ENCODE data around the gene TMEM201.
"Not testable (repeated sequence)": the region's sequence is repeated elsewhere in the genome, so short reads cannot be mapped to it uniquely, and the experiment has no call there.

Gene TMEM201, protein sequence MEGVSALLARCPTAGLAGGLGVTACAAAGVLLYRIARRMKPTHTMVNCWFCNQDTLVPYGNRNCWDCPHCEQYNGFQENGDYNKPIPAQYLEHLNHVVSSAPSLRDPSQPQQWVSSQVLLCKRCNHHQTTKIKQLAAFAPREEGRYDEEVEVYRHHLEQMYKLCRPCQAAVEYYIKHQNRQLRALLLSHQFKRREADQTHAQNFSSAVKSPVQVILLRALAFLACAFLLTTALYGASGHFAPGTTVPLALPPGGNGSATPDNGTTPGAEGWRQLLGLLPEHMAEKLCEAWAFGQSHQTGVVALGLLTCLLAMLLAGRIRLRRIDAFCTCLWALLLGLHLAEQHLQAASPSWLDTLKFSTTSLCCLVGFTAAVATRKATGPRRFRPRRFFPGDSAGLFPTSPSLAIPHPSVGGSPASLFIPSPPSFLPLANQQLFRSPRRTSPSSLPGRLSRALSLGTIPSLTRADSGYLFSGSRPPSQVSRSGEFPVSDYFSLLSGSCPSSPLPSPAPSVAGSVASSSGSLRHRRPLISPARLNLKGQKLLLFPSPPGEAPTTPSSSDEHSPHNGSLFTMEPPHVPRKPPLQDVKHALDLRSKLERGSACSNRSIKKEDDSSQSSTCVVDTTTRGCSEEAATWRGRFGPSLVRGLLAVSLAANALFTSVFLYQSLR

DNA sequence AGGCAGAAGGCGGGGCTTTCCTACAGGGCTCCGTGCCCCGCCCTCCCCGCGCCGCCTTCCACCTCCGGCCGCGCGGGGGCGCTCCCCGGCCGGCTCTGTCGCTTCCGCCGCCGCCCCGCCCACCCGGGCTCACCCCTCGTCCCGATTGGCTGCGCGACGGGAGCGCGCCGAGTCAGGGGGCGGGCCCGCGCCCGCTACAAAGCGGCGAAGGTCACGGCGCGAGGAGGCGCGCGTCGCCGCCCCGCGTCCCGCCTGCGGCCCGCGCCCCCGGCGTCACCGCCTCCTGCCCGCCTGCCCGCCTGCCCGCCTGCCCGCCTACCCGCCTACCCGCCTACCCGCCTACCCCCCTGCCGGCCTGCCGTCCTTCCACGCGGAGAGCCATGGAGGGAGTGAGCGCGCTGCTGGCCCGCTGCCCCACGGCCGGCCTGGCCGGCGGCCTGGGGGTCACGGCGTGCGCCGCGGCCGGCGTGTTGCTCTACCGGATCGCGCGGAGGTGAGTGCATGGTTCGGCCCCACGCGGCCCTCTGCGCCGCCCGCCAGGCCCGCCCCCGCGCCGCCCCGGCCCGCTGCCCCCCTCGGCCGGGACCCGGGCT is at the start of gene TMEM201:
TSS of gene TMEM201 (plus strand) at position 361 of the 593 bp plus-strand sequence. CDS start at position 381, 20 bp downstream.
- DNase-seq: peak; percentile 99

DNA sequence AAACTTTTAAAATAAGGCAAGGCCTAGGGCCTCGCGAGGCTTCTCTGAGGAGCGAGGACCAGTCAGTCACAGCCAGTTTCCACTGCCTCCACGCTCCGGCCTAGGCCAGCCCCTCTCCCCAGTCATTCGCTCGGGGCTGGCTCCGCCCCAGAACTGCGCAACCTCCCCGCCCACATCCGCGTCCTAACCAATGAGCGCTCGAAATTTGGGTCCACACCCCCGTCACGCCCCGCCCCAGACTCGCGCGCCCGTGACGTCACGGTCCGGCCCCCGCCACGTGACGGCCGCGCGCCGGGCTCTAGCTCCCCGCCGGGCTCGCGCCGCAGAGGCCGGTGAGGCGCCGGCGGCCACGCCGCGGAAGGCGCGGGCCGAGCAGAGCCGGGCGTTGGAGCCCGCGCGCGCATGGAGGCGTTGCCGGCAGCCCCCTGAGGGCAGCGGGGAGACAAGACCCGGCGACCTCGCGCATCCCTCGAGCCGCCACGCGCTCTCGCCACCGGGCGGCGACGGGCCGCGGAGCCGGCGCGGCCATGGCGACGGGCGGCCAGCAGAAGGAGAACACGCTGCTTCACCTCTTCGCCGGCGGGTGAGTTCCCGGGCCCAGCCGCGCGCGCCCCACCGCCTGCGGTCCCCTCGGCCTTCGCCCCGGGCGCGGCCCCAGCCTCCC is 49.4 kb upstream of the TMEM201 start, which contains the start of gene SLC25A33:
TSS of gene SLC25A33 (plus strand) at position 301 of the 664 bp plus-strand sequence. CDS start at position 528, 227 bp downstream.
- peak; percentile 100 for DNase-seq

DNA sequence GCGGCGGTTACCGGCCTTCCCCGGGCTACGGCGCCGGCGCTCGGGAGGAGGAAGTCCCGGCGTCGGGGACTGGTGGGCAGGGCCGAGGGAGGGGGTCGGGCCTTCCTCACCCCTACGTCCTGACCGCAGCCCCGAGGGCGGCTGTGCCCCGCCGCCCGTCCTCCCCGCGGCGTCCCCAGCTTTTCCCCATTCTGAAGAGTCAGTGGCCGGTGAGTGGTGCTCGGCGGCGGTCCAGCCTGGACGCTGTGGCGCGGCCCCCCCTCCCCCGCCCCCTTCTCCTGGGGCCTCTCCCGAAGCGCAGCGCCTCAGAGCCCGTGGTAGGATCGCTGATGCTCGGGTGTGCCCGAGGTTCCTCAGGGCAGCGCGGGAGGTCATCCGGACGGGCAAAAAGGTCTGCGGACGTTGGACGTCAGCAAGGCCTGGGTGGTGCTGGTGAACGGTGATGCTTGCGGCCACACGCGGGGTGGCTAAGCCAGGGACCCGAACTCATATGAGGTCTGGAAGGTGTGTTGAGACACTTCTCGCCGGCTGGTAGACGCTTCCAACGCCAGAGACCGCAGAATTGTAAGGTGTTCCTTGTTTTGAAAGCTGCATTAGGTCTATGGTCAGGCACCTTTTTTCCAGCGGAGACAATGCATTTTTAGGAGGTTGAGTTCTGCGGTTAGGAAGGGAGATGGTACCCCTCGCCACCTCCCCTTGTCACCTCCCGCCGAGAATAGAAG is 48.7 kb upstream of the TMEM201 start:
- DNase-seq: peak; percentile 89

DNA sequence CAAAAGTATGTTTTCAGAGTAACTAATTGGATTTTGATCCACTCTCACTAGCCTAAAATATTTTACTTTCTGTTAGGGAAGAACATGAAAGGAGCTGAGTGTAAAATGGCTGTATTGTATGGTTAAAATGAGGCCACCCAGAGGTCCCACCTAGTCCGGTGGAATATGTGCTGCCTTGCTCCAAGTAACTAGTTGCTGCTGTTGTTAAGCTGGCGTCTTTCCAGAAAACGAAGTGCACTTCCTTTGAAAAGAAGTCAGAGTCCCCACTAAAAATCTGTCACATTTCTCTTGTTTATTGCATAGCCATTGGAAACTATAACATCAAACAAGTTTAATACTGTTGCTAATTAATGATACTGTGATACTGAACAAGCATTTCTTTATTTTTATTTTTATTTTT is 46.3 kb upstream of the TMEM201 start:
- peak; percentile 63 for DNase-seq

DNA sequence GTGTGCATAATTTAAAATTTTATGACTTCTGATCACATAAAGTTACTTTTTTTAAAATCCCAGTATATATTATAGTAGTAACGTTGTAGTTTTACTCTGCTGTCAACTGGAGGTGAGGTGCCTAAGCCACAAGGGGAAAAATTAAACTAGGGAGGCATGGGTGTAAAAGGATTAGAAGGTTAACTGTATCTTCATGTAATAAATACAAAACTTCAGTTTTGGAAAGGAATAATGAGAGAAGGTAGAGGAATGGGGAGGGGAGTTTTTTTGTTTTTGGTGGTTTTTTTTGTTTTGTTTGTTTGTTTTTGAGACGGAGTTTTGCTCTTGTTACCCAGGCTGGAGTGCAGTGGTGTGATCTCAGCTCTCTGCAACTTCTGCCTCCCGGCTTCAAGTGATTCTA is 43.8 kb upstream of the TMEM201 start:
- no peak for DNase-seq

DNA sequence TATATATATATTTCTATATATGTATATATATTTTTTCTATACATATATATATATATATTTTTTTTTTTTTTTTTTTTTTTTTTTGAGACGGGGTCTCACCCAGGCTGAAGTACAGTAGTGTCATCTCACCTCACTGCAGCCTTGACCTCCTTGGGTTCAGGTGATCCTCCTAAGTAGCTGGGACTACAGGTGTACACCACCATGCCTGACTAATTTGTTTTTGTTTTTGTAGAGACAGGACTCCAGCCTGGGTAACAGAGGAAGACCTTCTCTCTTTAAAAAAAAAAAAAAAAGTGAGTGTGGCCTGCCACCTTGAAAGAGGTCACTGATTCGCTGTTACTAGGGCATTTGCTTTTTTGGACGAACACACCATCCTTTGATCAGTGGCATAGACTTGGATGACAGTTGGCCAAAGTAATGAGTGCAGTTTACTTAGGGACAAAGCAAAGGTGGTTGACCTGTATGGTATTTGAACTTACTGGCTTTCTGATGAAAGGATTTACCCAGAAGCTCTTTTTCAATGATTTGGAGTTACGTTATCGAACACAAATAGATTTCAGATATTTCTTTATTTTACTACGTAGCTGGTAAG is 38.7 kb upstream of the TMEM201 start:
- DNase-seq: no peak

DNA sequence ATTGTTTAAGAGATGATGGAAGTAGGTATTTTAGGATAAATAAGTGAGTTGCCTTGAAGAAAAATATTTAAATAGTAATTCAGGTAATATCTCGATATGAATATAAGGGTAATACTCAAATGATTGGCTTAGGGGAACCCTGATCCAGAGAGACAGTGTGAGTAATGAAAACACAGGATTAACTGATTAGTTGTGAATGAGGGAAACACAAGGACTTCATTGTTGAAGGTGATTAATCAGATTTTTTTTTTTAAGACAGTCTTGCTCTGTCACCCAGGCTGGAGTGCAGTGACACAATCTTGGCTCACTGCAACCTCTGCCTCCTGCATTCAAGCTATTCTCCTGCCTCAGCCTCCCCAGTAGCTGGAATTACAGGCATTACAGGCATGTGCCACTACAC is 36.7 kb upstream of the TMEM201 start:
- no peak for DNase-seq

DNA sequence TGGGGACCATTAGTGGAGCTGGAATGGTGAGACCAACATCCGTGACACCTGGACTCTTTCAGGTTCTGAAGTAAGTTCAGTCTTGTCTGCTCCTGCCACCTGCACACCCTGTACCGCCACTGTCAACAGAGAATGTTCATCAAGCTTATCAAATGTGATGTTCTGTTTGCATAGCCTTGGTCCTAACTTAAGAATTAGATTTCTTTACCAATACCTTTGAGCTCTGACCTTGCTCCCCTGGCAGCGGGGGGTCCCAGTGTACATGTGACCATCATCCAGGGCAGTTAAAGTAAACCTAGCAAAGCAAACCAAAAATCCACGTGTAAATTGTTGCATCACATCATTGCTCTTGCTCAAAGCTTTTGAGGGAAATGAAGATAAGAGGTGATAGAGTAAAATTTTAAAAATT is 35.0 kb upstream of the TMEM201 start:
- DNase-seq: no peak

DNA sequence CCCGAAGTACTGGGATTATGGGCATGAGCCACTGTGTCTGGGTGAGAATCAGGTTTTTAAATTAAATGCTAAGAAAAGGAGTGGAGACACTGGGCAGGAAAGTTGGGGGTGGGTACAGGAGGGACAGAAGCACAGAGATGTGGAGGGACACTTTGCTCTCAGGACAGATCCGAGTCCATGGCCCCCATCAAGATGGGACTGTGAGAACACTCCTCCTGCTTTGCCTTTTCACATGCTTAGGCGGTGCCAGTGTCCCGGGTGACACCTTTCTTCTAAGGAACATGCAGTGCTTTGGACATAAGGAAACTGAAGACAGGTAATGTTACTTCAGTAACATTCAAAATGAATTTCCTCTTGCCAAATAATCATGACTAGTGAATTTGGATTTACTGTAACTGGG is 32.8 kb upstream of the TMEM201 start:
- DNase-seq: no peak

DNA sequence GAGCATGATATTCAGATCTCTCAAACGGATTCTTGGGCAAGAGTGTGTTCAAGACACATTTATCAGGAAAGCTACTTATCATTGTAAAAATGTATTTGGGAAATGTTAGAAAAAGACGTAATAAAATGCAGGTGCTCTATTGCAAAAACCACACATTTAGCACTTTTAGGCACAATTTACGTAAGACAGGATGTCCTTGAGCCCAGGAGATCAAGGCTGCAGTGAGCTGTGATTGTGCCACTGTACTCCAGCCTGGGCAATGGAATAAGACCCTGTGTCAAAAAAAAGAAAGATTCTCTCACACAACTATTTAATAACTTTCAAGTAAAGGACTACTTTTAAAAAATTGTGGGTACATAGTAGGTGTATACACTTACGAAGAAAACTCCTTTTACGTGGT is 31.1 kb upstream of the TMEM201 start:
- DNase-seq: no peak

DNA sequence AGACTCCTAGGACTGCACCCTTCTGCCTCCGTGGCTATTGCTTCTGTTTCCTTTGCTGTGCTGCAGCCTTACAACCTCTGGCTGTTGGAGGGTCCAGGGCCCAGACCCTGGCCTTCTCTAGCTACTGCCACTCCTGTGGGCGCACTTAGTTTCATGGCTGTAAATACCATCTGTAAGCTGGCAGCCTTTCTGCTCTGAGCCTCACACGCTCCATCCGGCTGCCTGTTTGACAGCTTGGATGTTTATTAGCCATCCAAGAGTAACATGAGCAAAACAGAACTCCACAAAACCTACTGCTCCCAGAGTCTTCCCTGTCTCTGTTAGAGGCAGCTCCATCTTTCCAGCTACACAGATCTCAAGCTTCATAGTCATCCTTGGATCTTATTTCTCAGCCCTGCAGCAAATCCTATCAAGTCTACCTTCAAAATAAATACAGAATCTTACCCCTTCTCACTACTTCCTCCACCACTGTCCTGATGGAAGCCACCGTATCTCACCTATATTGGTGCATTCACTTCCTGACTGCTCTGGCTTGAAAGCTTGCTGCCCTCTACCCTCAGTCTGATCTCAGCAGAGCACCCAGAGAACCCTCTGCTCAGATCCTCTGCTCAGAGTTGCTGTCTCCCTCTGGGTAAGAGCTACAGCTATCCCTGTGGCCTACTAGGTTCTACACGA is 30.3 kb upstream of the TMEM201 start:
- no peak for DNase-seq

DNA sequence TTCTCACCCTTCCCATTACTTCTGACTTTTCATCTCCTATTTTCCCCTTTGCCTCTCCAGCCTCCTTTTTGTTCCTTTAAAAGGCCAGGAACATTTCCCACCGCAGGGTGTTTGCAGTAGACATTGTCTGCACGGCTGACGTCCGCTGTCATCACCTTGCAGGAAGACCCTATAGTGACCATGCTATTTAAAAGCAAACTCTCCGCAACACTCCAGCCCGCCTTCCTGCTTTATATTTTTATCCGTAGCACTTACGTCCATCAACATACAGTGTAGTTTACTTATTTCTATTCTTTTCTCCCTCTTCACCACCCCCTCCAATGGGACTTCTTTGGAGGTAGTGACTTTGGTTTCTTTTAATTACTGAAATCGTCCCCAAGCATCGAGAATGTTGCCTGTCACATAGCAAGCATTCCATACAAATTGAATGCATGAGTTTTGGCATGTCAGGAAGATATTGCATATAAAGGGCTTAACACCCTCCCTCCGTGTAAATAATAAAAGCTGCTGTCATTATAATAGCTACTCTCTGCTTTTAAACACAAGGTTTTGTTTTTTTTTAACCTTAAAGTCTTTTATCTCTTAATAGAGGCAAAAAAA is 29.7 kb upstream of the TMEM201 start:
- no peak for DNase-seq

DNA sequence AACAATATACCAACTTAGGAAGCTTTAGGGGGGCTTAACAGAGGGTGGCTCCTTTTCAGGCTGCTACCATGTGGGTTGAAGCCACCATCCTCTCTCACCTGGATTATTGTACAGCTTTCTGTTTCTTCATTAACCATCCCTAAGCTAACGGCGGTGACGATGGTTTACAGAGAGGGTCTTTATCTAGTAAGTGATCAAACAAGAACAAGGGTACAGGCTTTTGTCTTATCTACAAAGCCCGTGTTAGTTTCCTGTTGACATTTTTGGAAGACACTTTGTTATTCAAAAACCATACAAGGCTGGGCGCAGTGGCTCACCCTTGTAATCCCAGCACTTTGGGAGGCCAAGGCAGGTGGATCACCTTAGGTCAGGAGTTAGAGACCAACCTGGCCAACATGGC is 29.0 kb upstream of the TMEM201 start:
- no peak for DNase-seq

DNA sequence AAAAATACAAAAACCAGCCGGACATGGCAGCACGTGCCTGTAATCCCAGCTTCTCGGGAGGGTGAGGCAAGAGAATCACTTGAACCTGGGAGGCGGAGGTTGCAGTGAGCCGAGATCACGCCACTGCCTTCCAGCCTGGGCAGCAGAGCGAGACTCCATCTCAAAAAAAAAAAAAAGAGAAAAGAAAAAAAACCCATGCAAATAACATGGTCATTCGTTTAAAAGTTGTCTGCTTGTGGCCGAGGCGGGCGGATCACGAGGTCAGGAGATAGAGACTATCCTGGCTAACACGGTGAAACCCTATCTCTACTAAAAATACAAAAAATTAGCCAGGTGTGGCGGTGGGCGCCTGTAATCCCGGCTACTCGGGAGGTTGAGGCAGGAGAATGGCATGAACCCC is 28.6 kb upstream of the TMEM201 start:
- DNase-seq: not testable (repeated sequence)

DNA sequence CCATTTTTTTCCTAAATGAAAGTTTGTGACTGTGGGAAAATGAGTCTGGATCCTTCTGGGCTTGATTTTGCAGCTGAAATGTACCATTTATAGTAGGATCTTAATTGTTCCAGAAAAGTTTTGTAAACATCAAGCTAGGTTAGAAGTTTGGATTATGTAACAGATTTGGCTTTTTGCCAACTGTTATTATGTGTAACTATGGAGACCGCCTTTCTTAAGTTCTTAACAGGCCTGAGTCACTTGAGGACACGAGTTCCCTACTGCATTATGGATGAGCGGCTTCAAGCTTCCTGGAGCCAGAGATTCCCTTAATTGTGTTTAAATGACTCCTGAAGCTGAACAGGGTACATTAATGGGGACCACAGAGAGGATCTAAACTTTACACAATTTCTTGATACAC is 27.3 kb upstream of the TMEM201 start:
- DNase-seq: peak; percentile 99

DNA sequence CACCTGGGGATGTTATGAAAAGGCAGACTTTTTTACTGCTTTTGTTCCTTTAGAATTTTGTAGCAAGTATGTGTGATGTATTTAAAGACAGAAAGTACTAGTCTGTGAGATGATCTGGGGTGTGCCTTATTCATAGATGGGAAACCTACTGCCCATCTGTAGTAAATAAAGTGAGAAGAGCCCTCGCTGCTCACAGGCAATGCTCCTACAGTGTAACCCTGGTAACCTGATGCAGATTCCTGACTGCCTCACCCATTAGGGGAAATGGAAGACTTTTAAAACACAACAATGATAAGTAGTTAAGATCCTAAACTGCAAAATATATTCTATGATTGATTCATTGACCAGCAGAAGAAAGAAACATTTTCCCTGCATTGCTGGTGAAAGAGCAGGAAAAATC is 19.4 kb upstream of the TMEM201 start:
- DNase-seq: no peak

DNA sequence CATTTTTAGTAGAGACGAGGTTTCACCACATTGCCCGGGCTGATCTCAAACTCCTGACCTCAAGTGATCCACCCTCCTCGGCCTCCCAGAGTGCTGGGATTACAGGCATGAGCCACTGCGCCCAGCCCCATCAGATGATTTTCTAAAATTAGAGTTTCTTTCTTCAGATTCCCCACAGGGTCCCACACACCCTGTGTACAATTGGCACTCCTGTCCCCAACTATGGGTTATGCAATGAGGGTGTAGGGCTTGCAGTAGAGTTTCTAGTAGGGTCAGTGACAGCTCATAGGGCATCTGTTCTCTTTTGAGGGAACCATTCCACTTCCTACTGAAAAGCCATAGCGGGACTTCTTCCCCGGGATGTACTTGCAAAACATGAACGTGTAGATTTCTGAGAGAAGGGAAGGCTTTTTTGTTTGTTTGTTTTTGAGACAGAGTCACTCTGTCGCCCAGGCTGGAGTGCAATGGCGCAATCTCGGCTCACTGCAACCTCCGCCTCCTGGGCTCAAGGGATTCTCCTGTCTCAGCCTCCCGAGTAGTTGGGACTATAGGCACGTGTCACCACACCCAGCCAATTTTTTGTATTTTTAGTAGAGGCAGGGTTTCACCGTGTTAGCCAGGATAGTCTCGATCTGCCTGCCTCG is 17.7 kb upstream of the TMEM201 start:
- not testable (repeated sequence) for DNase-seq

DNA sequence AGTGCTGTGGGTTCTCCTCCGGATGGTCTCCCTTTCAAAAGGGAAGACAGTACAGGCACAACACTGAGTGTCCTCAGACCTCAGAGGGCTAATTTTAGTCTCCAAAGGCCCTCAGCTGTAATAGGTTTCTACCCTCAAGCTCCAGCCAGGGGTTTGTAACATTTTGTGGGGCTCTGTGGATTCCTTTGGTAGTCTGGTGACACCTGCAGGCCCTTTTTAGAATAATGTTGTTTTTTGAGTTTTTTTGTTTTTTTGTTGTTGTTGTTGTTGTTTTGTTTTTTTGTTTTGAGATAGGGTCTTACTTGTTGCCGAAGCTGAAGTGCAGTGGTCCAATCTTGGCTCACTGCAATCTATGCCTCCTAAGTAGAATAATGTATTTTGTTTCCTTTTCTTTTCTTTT is 15.0 kb upstream of the TMEM201 start:
- no peak for DNase-seq

DNA sequence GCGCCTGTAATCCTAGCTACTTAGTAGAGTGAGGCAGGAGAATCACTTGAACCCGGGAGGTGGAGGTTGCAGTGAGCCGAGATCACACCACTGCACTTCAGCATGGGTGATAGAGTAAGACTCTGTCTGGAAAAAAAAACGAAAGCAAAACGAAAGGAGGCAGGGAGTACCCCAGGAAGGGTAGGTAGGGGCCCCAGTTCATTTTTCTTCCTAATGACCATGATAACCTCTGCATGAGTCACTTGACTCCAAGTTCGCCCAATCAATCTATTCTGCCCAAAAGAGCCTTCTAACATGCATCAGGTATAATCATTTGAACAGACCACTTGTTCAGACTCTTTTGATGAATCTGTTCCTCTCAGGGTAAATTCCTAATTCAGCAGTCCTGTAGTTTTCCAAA is 13.2 kb upstream of the TMEM201 start:
- no peak for DNase-seq

DNA sequence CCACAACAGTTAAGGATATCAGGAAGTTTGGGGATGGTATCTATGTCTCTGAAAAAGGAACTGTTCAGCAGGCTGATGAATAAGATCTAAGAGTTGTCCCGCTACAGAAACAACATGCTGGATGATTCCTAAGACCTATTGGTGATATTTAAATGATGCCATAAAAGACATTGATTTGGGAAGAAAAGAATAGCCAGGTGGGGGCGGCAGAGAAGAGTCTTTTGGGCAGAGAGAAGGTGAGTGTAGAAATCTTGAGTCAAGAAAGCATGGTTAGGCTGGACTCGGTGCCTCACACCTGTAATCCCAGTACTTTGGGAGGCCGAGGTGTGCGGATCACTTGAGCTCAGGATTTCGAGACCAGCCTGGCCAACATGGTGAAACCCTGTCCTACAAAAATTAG is 11.8 kb upstream of the TMEM201 start:
- DNase-seq: no peak

DNA sequence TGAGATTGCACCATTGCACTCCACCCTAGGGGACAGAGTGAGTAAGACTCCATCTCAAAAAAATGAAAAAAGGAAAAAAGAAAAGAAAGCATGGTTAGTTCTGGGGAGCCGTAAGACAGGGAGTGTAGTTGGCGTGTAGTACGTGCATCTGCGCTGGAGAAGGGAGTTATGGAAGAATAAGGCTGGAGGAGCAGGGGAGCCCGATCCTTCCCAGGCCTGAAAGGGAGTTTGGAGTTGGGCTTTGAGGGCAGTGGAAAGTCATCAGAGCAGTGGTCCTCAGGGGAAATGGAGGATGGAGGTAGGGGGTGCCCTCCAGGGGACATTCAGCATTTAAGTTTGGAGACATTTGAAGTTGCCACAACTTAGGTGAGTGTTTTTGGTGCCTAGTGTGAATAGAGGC is 11.3 kb upstream of the TMEM201 start:
- DNase-seq: no peak
